Nephron progenitor cell (in vitro differentiated cells): ENCODE results near the gene ZNF555.

Source experiments
- DNase-seq: peaks from one replicate; pipeline ENCODE4 v3.0.0; 2021
- H3K27ac Mint-ChIP-seq: 2 replicates; pipeline ENCODE4 v1.8.0; 2021; ENCODE audit warnings: mild to moderate bottlenecking, moderate library complexity, mixed read lengths
- H3K27me3 Mint-ChIP-seq: 2 replicates; pipeline ENCODE4 v1.8.0; 2021; ENCODE audit warnings: mild to moderate bottlenecking, low read depth, mixed read lengths; ENCODE audit not compliant: poor library complexity
- H3K36me3 Mint-ChIP-seq: 2 replicates; pipeline ENCODE4 v1.8.0; 2021; ENCODE audit warnings: low read depth, mixed read lengths
- H3K4me1 Mint-ChIP-seq: 2 replicates; pipeline ENCODE4 v1.8.0; 2021; ENCODE audit warnings: mixed read lengths
- H3K4me3 Mint-ChIP-seq: 2 replicates; pipeline ENCODE4 v1.8.0; 2021; ENCODE audit warnings: mild to moderate bottlenecking, moderate library complexity, mixed read lengths
- H3K9me3 Mint-ChIP-seq: 2 replicates; pipeline ENCODE4 v1.8.0; 2021; ENCODE audit warnings: mild to moderate bottlenecking, moderate library complexity, mixed read lengths
- CTCF ChIP-seq: fragments of 200-600 bp; sonication (generic); IDR thresholded peaks from 2 replicates; pipeline ENCODE4 v1.5.0; 2021; ENCODE audit warnings: antibody characterized with exemption

ZNF555 gene

GRCh38 chr19:2805991-2806649 lies 35.2 kb upstream of the ZNF555 start:
- no peak overlapping the region for H3K4me3 Mint-ChIP-seq

GRCh38 chr19:2806736-2807378 lies 34.4 kb upstream of the ZNF555 start:
- H3K4me3 Mint-ChIP-seq = no peak overlapping the region
- no peak overlapping the region for H3K27ac Mint-ChIP-seq
- H3K27me3 Mint-ChIP-seq = no peaks in the 10 kb centered on the region
- no peak for DNase-seq
- H3K4me1 Mint-ChIP-seq = no peaks in the 10 kb centered on the region
- no peak for TF ChIP-seq CTCF
- no peaks in the 10 kb centered on the region for H3K9me3 Mint-ChIP-seq
- H3K36me3 Mint-ChIP-seq = peaks cover 21% of the 10 kb centered on the region

More at GRCh38 chr19:2805991-2806649, 35.2 kb upstream of the ZNF555 start:
- no peaks in the 10 kb centered on the region for H3K27me3 Mint-ChIP-seq
- DNase-seq = no peak
- H3K4me1 Mint-ChIP-seq = no peaks in the 10 kb centered on the region
- H3K9me3 Mint-ChIP-seq = no peaks in the 10 kb centered on the region
- TF ChIP-seq CTCF = no peak
- H3K27ac Mint-ChIP-seq = no peak overlapping the region
- H3K36me3 Mint-ChIP-seq = peaks cover 27% of the 10 kb centered on the region

GRCh38 chr19:2807379-2808128 lies 33.7 kb upstream of the ZNF555 start:
- peaks cover 16% of the 10 kb centered on the region for H3K36me3 Mint-ChIP-seq
- no peak for DNase-seq
- no peak overlapping the region for H3K27ac Mint-ChIP-seq
- H3K9me3 Mint-ChIP-seq = no peaks in the 10 kb centered on the region
- H3K4me1 Mint-ChIP-seq = no peaks in the 10 kb centered on the region
- TF ChIP-seq CTCF = no peak
- H3K27me3 Mint-ChIP-seq = no peaks in the 10 kb centered on the region
- no peak overlapping the region for H3K4me3 Mint-ChIP-seq

- DNase-seq = no peak
These were observed 32.9 kb upstream of the ZNF555 start for GRCh38 chr19:2808129-2808941.

More at GRCh38 chr19:2808129-2808941, 32.9 kb upstream of the ZNF555 start:
- Mint-ChIP-seq H3K4me3 (no peak overlapping the region), H3K36me3 (peaks cover 10% of the 10 kb centered on the region), H3K27me3 (no peaks in the 10 kb centered on the region), H3K4me1 (no peaks in the 10 kb centered on the region), H3K9me3 (no peaks in the 10 kb centered on the region), H3K27ac (no peak overlapping the region)
- TF ChIP-seq CTCF = no peak
